MM.1S (cell line): ENCODE data around the gene C12orf75.

Source experiments
- DNase-seq: peaks from one replicate; pipeline ENCODE4 v3.0.0-alpha.2; 2015
- H2AFZ ChIP-seq: fragments of 300-600 bp; sonication (generic); 2 replicates; pipeline ENCODE4 v1.6.0; 2016; ENCODE audit warnings: antibody characterized with exemption, low read length
- H3F3A ChIP-seq: fragments of 300-600 bp; sonication (generic); 2 replicates; pipeline ENCODE4 v1.6.1; 2016; ENCODE audit warnings: mild to moderate bottlenecking, antibody characterized with exemption, low read length, moderate library complexity, mixed read lengths; ENCODE audit not compliant: insufficient read depth
- H3K27ac ChIP-seq: fragments of 300-600 bp; sonication (generic); 2 replicates; pipeline ENCODE4 v1.5.1; 2016; ENCODE audit warnings: mild to moderate bottlenecking, low read length
- H3K27me3 ChIP-seq: fragments of 300-600 bp; sonication (generic); replicated peaks from 2 replicates; pipeline ENCODE4 v1.6.0; 2016; ENCODE audit warnings: low read length; ENCODE audit not compliant: insufficient read depth
- H3K36me3 ChIP-seq: fragments of 300-600 bp; sonication (generic); replicated peaks from 2 replicates; pipeline ENCODE4 v1.6.1; 2016; ENCODE audit warnings: mild to moderate bottlenecking, low read length, mixed read lengths; ENCODE audit not compliant: insufficient read depth
- H3K4me1 ChIP-seq: fragments of 300-600 bp; sonication (generic); 2 replicates; pipeline ENCODE4 v1.6.1; 2016; ENCODE audit warnings: low read length, mixed read lengths
- H3K4me2 ChIP-seq: fragments of 300-600 bp; sonication (generic); 2 replicates; pipeline ENCODE4 v1.6.0; 2016; ENCODE audit warnings: low read depth, low read length
- H3K4me3 ChIP-seq: fragments of 300-600 bp; sonication (generic); 2 replicates; pipeline ENCODE4 v1.5.1; 2016; ENCODE audit warnings: low read length, mixed read lengths
- H3K79me2 ChIP-seq: fragments of 300-600 bp; sonication (generic); 2 replicates; pipeline ENCODE4 v1.6.1; 2016; ENCODE audit warnings: mixed run types, low read length, mixed read lengths
- H3K9ac ChIP-seq: fragments of 300-600 bp; sonication (generic); 2 replicates; pipeline ENCODE4 v1.6.1; 2016; ENCODE audit warnings: low read length, mixed read lengths
- H3K9me2 ChIP-seq: fragments of 300-600 bp; sonication (generic); replicated peaks from 2 replicates; pipeline ENCODE4 v1.6.1; 2016; ENCODE audit warnings: mild to moderate bottlenecking, low read length, mixed read lengths; ENCODE audit not compliant: insufficient read depth
- H3K9me3 ChIP-seq: fragments of 300-600 bp; sonication (generic); replicated peaks from 2 replicates; pipeline ENCODE4 v1.6.1; 2016; ENCODE audit warnings: mild to moderate bottlenecking, low read length, mixed read lengths; ENCODE audit not compliant: insufficient read depth
- H4K20me1 ChIP-seq: fragments of 300-600 bp; sonication (generic); 2 replicates; pipeline ENCODE4 v1.6.1; 2016; ENCODE audit warnings: mild to moderate bottlenecking, low read length, moderate library complexity, mixed read lengths; ENCODE audit not compliant: insufficient read depth
- CTCF ChIP-seq: fragments of 300-600 bp; sonication (generic); IDR thresholded peaks from 2 replicates; pipeline ENCODE4 v1.5.1; 2016; ENCODE audit warnings: antibody characterized with exemption, low read length, mixed read lengths
- EZH2 ChIP-seq: fragments of 300-600 bp; sonication (generic); optimal IDR thresholded peaks from 2 replicates; pipeline ENCODE3; 2017; ENCODE audit warnings: low read depth, mild to moderate bottlenecking, antibody characterized with exemption, low read length, mixed read lengths
- EZH2phosphoT487 ChIP-seq: fragments of 300-600 bp; sonication (generic); IDR thresholded peaks from 2 replicates; pipeline ENCODE4 v1.6.1; 2018; ENCODE audit warnings: antibody characterized with exemption, low read length

C12orf75 gene

GRCh38 chr12:105378911-105379310 lies 48.4 kb downstream of the C12orf75 start:
- Histone ChIP-seq H4K20me1 (no peaks in the 10 kb centered on the region), H3F3A (no peaks in the 10 kb centered on the region), H3K79me2 (no peaks in the 10 kb centered on the region), H3K9me2 (no peaks in the 10 kb centered on the region), H3K9ac (no peak overlapping the region), H3K4me1 (no peaks in the 10 kb centered on the region), H3K4me3 (no peak overlapping the region), H3K27me3 (no peaks in the 10 kb centered on the region), H3K4me2 (no peak overlapping the region), H3K27ac (no peak overlapping the region), H3K9me3 (no peaks in the 10 kb centered on the region), H3K36me3 (no peaks in the 10 kb centered on the region), H2AFZ (no peak overlapping the region)
- no peak for DNase-seq
- TF ChIP-seq CTCF (0 out of 2 replicates have a peak, but pooled peaks have one; percentile 14), EZH2phosphoT487 (no peak), EZH2 (no peak)

DNA sequence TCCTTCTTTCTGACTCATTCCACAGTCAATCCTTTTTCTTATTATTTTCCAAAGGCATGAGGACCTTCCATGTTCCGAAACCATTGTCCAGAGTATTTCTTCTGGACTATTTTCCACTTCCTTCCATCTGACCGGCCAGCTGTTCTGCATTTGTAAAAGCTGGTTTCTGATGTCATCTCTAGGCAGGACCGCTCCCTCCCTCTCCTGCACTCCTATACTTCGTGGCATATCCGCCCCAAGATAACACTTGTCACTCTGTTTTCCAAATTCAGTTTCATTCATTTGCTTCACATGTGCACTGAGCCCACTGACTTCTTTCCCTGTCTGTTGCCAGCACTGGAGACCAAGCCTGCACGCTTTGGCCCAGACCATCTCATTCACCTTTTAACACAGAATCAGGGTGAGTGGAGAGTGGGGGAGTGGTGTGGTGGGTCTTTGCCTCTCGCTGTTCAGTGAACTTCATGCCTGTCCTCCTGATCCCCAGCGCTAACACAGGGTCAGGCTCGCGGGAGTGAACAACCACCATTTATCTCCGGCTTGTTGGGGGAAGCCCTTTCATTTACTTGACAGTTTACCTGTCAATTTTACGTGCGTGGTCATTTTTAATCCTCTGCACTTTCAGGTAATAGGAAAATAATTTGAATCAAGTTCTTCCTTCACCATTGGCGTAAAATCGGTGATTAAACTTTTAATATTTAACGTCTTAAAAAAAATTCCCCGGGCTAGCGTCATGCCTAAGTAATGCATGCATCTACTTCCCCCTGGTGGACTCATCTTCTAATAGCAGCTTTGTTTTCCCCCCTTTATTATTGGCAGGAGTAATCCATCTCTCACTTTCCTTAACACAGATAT lies 52.5 kb downstream of the C12orf75 start:
- no peak overlapping the region for H3K9ac ChIP-seq
- H3K9me3 ChIP-seq: no peaks in the 10 kb centered on the region
- no peaks in the 10 kb centered on the region for H3K27me3 ChIP-seq
- no peaks in the 10 kb centered on the region for H3K36me3 ChIP-seq
- H3K27ac ChIP-seq: no peak overlapping the region
- no peak overlapping the region for H3K4me3 ChIP-seq
- DNase-seq: peak; percentile 54
- 0 out of 2 replicates have a peak overlapping the region, but pooled peaks have one; percentile 15 for H2AFZ ChIP-seq
- no peaks in the 10 kb centered on the region for H4K20me1 ChIP-seq
- H3K79me2 ChIP-seq: no peaks in the 10 kb centered on the region
- no peaks in the 10 kb centered on the region for H3K4me1 ChIP-seq
- peak overlapping the region; percentile 24 for H3K4me2 ChIP-seq
- no peaks in the 10 kb centered on the region for H3F3A ChIP-seq
- H3K9me2 ChIP-seq: no peaks in the 10 kb centered on the region
- peak; percentile 77 for TF ChIP-seq CTCF
- no peak for TF ChIP-seq EZH2

GRCh38 chr12:105384220-105384619 lies 53.7 kb downstream of the C12orf75 start:
- Histone ChIP-seq H3F3A (no peaks in the 10 kb centered on the region), H3K4me2 (no peak overlapping the region)

More at GRCh38 chr12:105384220-105384619, 53.7 kb downstream of the C12orf75 start:
- no peaks in the 10 kb centered on the region for H3K9me2 ChIP-seq
- no peaks in the 10 kb centered on the region for H3K36me3 ChIP-seq
- no peaks in the 10 kb centered on the region for H3K27me3 ChIP-seq
- TF ChIP-seq EZH2phosphoT487: no peak
- TF ChIP-seq CTCF: no peak
- TF ChIP-seq EZH2: no peak
- H3K4me1 ChIP-seq: no peaks in the 10 kb centered on the region
- no peak overlapping the region for H3K9ac ChIP-seq
- H3K4me3 ChIP-seq: no peak overlapping the region
- H3K79me2 ChIP-seq: no peaks in the 10 kb centered on the region
- H3K9me3 ChIP-seq: no peaks in the 10 kb centered on the region
- DNase-seq: no peak
- H3K27ac ChIP-seq: no peak overlapping the region
- H2AFZ ChIP-seq: no peak overlapping the region
- no peaks in the 10 kb centered on the region for H4K20me1 ChIP-seq
